Right renal cortex interstitium (tissue), 3 donors: Measurements from ENCODE around the gene FOXO3. TPM values are rescaled to one million over a fixed set of nuclear protein-coding genes. Genes with fewer than 3 reads are reported as not detected.
"Not testable (repeated sequence)": the region's sequence is repeated elsewhere in the genome, so short reads cannot be mapped to it uniquely, and the experiment has no call there.

Experiments used
- DNase-seq, 3 donors: peaks; one replicate each; pipeline ENCODE4 v3.0.0-alpha.2; 2013; ENCODE audit warnings: low read depth in 3 of 3, low spot score in 2 of 3
- polyA plus RNA-seq, 3 donors: library from polyadenylated mRNA; unstranded; fragments of 120-200 nt; gene quantifications; one replicate each; pipeline ENCODE4 v1.2.1, GENCODE V29; 2013; ENCODE audit not compliant: insufficient read length in 3 of 3

The FOXO3 gene
- polyA plus RNA-seq, 3 donors, result 48.0 to 53.2 (median 49.9) TPM

DNA sequence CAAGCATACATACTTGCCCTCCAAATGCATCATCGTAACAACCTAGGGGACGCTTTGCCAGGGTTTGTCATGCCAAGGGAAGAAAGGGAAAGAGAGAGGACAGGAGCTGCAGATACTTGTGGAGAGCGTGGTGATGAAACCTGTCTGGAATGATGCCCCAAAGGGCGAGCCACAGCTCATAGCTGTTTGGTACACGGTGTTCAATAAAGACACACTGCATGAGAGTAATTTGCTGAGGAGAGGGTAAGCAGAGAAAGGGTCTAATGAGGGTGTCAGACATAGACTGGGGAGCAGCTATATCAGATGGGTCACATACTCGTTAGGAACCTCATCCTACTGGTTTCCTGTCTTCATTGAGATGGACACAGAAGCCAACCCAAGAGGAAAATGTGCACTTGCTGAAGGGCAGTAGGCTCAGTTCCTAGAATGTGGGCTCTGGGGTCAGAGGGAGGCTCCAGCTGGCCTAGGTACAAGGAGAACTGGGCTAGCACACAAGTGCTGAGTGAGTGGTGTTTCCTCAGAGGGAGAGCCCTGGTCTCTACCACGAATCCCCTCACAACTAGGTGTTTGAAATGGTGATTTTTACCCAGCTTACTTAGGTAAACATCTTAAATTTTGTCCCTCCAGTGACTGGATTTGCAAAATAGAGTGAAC lies 5.2 kb upstream of the FOXO3 start:
- no peak for DNase-seq

DNA sequence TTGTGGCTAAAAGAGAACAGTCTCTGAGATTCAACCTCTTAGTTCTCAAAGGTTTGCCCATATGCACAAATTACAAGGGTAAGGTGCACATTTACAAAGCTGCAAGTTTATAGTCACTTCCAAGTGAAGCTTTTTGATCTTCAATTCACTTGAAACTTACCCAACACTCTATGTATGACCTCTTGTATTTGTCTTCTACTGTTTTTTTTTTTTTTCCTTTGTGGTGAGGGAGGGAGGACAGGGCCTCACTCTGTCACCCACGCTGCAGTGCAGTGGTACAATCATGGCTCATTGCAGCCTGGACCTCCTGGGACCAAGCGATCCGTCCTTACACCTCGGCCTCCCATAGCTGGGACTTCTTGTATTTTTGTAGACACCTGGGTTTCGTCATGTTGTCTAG lies 4.5 kb upstream of the FOXO3 start:
- no peak for DNase-seq

DNA sequence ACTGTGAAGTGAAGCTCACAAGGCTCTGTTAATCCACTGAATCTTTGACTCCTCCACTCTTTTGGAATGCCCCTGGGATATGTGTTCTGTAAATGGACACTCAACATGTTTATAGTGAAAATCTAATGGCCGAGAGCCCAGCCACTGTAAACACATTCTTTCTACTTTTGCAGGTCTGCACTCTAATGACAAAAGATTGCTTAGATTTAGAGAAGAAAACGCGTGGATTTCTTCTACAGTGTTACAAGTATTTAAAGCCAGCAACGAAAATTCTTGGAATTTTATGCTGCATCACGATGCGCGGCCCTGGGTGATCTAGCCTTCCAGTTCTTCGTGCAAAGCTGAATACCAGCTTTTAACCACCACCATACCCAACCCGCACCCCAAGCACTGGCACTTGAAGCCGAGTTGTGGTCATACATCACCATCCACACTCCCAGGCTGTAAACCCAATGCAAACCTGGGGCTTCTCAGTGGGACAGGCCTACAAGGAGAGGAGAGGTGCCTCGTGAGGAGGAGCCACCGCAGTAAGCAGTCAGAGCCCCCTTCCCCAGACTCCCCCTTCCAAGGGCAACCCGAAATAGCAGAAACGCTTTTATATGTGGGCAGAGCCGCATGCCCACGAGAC lies 3.7 kb upstream of the FOXO3 start:
- DNase-seq, result no peak

DNA sequence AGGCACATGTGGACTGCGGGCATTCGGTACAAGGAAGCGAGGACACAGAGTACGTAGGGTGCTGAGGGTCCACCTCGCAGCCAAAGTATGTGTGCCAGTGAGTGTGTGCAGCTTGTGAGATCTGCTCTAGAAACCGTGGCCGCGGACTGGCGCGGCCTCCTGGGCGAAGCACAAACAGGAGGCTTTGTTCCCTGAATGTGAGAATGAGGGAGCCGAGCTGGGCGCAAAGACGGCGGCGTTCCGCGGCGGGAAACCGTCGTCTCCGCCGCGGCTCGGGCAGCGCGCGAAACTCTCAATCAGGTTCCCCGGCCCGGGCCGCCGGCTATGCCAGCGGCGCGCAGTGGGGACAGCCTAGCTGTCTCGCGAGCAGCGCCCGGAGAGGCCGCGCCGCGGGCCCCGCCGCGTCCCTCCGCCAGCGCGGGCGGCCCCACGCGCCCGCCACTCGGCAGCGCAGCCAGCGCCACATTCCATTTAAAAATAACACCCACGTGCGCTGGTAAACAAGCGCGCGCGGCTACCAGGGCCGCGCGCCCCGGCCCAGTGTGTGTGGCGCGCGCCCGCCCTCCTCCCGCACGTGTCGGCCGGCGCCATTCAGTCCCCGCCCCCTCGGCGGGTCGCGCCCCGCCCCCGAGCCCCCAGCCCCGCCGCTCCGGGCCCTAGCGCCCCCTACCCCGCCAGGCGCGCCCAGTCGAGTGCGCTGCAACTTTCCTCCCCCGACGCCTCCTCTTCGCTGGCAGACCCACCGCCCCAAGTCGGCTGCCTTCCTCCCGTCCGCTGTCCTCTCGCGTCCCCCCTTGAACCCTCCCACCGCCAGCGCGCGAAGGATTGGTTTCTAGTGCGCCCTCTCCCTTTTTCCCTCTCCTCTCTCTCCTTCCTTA lies 3.0 kb upstream of the FOXO3 start:
- DNase-seq, result peak in 1 of 3 donors; percentile 60

DNA sequence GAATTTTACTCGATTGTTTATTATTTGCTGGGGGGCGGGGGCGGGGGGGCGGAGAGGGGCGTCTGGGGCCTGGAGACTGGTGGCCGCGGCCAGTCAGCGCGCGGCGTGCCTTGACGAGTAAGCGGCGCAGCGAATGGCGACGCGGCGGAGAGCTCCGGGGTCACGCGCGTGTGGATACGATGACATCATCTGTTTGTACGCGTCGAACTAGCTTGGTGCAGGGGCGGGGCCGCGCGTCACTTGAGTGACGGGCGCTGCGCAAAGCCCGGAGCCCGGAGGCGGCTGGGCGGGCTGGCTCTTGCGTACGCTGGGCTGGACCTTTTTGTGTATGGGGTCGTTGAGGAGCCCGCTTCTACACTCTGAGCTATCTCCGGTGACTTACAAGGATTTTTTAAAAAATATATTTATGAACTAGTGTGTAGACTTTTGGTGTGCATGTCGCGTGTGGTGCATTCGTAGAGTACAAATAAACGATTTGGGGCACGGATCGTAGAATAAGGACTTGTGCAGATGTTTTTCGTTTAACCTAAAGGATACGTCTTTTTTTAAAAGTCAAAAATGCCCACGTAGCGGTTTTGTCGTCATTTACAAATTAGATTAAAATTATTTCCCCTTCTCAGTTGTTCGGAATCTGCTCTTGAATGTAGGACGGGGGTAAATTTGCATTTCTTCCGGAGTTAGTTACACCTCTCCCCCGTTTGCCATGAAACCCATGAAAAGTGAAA lies 2.2 kb upstream of the FOXO3 start:
- peak; percentile 96 to 98 (median 96) for DNase-seq

DNA sequence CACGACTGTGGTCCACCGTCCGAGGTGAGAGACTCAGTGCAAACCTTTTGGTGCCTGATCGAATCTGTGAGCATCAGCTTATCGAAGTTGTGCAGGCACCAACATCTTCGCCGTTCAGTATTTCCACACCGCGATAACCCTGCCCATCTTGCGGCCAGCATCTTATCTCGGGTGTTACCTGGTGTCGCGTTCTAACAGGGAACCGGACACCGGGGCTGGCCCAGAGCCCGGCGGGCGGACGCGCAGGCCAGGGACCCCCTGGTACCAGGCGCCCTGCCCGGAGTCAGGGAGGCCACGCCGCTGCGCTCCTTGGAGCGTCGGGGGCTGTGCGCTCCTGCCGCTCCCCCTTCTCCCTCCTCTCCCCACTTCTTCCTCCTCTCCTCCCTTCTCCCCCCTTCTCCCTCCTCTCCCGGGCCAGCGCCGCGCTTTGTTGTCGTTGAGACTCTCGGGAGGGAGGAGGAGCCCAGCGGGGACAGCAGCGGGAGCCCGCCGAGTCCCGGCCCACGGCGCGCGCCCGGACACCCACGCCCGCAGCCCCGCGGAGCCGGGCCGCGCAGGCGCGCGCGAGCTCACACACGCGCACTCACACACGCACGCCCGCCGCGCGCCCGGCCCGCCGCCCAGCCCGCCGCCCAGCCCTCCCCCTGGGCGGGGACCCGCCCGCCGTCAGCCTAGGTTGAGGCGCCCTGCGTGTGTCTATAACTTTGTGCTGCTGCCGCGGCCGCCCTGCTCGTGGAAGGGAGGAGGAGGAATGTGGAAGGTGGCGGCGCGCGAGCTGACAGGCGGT lies 1.4 kb upstream of the FOXO3 start:
- DNase-seq, result peak in 2 of 3 donors; percentile 75 to 76

DNA sequence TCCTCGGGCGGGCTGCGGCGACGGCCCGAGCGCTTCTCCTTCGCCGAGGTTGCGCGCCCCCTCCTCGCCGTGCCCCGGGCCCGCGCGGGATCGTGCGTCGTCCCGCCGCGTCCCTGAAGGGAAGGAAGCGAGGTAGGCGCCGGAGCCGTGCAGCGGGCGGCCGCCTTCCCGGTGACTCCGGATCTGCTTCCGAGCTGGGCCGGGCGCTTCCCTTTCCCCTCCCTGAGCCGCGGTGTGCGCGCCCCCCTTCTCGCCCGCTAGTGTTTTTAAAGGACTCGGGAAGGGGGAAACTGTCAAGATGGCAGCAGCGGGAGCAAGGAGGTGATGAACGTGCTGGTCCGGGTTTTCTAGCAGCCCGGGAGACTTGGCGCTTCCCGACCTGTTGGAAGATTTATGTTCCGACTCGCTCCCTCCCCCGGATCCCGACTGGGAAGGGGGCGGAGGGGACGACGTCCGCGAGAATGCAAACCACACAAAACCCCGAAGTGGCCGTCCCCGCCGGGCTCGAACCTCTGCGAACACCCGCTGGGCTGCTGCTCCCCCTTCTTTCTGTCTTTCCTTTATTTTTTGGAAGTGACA lies 744 bp upstream of the FOXO3 start:
- peak in 2 of 3 donors; percentile 81 to 86 for DNase-seq

DNA sequence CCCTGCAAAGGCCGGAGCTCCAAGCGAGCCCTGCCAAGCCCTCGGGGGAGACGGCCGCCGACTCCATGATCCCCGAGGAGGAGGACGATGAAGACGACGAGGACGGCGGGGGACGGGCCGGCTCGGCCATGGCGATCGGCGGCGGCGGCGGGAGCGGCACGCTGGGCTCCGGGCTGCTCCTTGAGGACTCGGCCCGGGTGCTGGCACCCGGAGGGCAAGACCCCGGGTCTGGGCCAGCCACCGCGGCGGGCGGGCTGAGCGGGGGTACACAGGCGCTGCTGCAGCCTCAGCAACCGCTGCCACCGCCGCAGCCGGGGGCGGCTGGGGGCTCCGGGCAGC lies 561 bp downstream of the FOXO3 start:
- not testable (repeated sequence) for DNase-seq

DNA sequence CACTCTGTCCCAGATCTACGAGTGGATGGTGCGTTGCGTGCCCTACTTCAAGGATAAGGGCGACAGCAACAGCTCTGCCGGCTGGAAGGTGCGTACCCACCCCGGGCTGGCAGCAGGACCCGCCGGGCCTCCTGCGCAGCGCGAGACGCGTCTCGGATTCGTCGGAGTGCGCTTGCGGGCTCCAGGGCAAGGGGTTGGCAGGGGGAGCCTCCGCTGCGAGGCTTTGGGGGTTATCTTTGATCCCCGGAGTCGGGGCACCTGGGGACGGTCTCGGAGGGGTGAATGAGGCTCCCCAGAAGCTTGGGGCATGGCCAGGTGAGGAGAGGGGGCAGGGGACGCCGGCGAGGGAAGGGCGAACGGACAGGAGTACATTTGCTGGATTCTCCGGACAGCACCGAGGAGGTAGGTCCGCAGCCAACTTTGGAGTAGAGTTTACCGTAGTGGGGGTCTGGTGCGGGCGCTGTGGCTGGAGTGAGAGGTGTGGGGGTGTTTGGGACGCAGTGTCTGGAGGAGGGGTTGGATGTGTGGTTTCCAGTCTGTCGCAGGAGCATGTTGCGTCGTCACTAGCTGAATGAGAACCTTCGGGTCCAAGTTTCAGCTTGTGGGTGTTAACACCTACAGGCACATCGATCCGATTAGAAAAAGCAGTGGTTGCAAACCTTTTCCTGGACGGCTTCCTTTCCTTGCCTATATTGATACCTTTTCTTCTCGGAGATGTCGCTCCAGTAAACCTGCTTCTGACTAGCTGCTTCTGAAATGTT lies 1.2 kb downstream of the FOXO3 start:
- no peak for DNase-seq

DNA sequence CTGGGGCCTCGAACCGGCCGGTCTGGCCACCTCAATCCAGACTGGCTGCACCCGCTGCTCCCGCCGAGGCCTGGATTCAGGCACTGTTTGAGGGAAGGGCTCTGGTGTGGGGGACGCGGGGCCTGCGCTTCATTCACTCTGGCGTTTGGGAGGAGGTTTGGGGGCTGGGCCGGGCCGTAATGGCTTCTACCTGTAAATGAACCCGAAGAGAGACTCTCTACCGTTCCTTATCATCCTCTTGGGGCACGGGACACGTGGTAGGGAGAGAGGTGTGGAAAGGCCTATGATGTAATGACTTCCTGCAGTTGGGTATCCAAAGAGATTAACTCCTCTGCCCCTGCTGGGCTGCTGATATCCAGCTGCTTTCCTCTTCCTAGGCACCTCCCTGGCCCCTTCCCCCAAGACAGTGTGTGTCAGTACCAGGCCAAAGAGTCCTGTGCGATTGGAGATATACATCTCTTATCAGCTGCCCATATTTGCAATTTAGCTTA lies 1.8 kb downstream of the FOXO3 start:
- no peak for DNase-seq

DNA sequence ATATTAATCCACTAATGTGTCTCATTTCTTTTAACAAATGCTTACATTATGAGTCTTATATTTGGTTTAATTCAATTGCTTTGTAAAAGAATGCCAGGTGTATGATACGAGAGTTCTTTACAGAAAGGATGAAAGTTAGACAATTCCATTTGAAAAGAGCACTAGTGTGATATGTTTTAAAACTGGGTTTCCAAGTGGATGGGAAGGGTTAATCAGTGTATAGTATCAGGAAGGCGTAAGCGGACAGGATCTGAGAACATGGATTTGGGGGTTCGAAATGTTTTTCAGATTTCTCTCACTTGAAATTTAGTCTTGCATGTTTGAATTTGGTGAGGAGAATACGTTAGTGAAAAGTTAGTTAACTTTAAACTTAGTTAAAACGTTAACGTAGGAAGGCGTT lies 2.6 kb downstream of the FOXO3 start:
- no peak for DNase-seq

DNA sequence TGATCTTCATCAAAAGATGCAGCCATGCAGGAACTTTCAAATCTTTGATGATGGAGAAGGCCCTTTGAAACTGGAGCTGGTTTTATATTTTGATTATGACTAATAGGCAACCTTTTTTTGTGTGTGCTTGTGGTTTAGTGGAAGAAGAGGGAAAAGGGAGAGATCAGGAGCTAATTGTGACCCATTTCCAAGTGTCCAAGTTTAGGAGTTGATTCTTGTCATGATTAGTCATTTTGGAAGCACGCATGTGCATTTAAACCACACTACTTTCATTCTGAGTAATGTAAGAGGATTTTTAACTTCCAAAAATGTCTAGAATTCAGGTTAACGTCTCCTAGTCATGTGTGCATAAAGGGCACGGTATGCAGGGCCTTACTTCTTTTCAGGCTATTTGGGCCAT lies 3.5 kb downstream of the FOXO3 start:
- DNase-seq, result no peak

DNA sequence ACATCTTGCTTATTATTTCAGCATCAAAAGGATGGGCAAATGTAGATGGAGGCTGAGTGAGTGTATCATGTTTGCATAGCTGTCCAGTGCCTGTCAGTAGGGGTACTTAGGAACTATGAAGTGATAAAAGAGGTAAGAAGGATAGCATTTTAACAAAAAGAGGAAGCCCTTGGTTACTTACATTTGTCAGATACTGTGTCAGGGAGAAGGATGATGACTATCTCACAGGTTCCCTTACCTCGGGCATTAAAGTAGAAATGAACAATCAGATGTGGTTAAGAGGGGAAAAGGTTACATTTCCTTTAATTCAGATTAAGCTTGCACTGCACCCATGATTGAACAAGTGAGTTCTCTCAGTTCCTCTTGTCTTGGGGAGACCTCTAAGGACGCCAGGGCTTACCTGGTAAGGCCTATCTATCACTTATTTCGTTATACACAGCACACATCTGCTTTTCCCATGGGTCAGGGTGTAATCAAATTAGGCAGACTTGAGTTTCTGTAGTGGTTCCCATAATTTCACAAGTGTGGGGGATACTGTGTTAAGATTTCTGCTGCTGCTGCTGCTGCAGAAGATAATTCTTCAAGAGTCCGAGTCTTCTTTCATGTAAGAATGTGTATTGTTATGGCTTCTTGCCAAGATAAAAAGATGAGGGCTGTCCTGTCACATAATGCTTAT lies 4.5 kb downstream of the FOXO3 start:
- DNase-seq, result no peak

DNA sequence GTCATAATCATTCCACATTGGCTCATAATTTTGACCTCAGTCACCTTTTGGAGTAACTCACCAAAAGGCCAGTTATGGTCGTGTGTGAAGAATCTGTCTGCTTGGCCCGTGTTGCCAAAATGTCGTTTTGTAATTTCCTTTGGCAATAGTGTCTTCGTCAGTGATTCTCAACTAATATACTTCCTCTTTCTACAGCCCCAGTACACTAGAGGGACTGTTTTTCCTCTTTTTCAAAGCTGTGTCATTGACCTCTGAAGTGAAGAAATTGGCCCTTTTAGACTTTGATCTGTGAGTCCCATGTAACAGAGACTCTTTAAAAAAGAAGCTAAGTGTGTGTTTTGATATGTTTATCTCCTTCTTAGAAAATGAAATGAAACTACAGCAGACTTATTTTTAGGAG lies 5.2 kb downstream of the FOXO3 start:
- DNase-seq, result no peak

DNA sequence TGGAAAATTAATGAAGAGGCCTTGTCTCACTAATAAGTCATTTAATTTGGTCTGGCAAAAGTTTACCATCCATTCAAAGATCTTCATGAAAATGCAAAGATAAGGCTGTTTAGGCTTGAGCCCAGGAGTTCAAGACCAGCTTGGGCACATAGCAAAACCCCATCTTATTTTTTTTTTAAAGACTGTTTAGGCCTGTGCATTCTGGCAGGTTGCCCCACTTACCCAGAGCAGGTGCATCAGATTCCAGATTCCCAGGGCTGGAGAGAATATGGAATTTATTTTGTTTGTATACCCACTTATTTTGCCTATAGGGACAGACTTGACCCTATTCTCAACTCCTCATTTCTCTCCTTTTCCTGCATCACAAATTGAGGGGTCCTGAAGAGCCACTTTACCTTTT lies 5.7 kb downstream of the FOXO3 start:
- no peak for DNase-seq

DNA sequence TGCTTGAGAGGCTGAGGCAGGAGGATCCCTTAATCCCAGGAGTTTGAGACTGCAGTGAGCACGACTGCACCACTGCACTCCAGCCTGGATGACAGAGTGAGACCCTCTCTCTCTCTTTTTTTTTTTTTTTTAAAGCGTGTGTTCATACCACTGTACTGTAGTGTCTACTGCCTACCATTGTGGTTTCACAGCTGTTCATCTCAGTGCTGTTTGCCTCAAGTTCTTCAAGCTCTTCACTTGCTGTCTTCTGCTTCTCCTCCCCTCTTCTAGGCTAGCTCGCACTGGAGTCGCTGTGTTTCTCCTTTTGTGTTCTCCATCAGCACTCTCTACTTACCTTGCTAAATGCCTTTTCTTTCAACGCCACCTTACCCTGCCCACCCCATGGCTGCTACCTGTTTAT lies 7.4 kb downstream of the FOXO3 start:
- DNase-seq, result no peak

DNA sequence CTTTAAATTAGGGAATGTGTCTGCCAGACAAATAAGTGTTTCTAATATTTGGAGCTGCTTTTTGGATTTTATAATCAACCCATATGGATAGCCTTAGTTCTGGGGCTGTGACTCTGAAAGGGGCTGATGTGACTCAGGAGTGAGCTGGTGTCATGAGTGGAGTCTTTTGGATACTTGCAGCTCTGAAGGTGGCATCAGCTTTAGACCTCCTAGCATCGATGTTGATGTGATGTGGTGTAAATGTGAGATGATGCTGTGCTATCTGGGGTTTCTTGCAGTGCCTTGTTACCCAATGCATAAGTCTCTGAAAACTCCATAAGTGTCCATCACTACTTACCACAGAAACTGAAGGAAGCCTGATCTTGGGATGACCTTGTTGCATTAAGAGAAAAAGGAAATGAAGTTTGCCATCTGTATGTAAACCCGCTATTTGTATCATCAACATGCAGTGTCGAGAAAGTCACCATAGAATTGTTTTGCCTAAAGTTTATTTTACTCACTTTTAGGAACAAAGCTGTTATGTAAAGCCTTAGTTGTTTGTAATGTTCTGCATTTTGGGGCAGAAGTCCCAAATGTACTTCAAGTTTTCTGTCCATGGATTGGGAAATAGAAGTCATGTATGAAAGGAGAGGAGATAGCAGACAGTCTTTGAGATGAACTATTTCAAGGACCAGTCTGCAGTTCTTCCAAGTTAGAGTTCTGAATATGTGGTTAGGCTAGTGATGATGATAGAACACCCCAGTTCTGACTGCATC lies 8.0 kb downstream of the FOXO3 start:
- DNase-seq, result no peak

DNA sequence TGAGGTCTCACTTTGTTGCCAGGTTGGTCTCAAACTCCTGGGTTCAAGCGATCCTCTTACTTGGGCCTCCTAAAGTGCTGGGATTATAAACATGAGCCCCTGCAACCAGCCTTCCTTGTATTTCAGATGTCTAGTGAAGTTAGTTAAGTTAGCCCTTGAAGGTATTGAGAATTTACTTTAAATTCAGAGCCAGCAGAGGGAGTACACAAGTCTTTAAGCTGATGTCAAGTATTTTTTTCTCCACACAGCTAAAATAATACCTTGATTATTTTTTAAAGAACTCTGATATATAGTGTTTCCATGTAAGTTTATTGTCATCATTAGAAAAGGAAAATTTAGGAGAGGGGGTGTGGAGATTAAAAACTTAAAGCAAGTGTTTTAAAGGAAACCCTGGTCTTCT lies 9.8 kb downstream of the FOXO3 start:
- DNase-seq, result no peak
